Spleen (tissue), 11 donors: Measurements from ENCODE around the gene UAP1. TPM values are rescaled to one million over a fixed set of nuclear protein-coding genes. Genes with fewer than 3 reads are reported as not detected.

Source experiments
- DNase-seq: peaks from one replicate; pipeline ENCODE4 v3.0.0-alpha.2; 2020
- H3K27ac ChIP-seq, 8 donors: fragments of 200-600 bp; sonication (generic) in 7 of 8; 1 replicate in 4 of 8; 2 replicates in 4 of 8; pipeline versions ENCODE4 v1.5.0 to v1.8.0; 2016 to 2021; ENCODE audit warnings: inconsistent platforms in 4 of 8, mild to moderate bottlenecking in 4 of 8, moderate library complexity in 1 of 8
- H3K27me3 ChIP-seq, 7 donors: fragments of 200-600 bp; sonication (generic) in 6 of 7; replicated peaks in 1 of 7; 1 replicate in 4 of 7; 2 replicates in 3 of 7; pipeline versions ENCODE4 v1.5.0 to v1.8.0; 2016 to 2021; ENCODE audit warnings: inconsistent platforms in 3 of 7, mild to moderate bottlenecking in 1 of 7
- H3K36me3 ChIP-seq, 6 donors: fragments of 200-600 bp; sonication (generic) in 5 of 6; 1 replicate in 4 of 6; 2 replicates in 2 of 6; pipeline versions ENCODE4 v1.5.0 to v1.8.0; 2016 to 2021; ENCODE audit warnings: inconsistent platforms in 2 of 6
- H3K4me1 ChIP-seq, 6 donors: fragments of 200-600 bp; sonication (generic) in 5 of 6; 1 replicate in 3 of 6; 2 replicates in 3 of 6; pipeline versions ENCODE4 v1.5.0 to v1.8.0; 2016 to 2021; ENCODE audit warnings: inconsistent platforms in 3 of 6
- H3K4me3 ChIP-seq, 8 donors: fragments of 200-600 bp; sonication (generic) in 7 of 8; 1 replicate in 4 of 8; 2 replicates in 4 of 8; pipeline versions ENCODE4 v1.5.0 to v1.8.0; 2016 to 2021; ENCODE audit warnings: inconsistent platforms in 4 of 8, mild to moderate bottlenecking in 4 of 8, moderate library complexity in 2 of 8
- H3K9me3 ChIP-seq, 8 donors: fragments of 200-600 bp; sonication (generic) in 7 of 8; 1 replicate in 4 of 8; 2 replicates in 4 of 8; pipeline versions ENCODE4 v1.5.0 to v1.8.0; 2016 to 2021; ENCODE audit warnings: inconsistent platforms in 4 of 8
- POLR2A ChIP-seq, 3 donors: fragments of 450-650 bp; IDR thresholded peaks; one replicate each; pipeline ENCODE4 v1.5.1; 2017; ENCODE audit warnings: antibody characterized with exemption in 3 of 3, mild to moderate bottlenecking in 1 of 3
- POLR2AphosphoS5 ChIP-seq, 3 donors: sonication (generic); formaldehyde crosslinking; IDR thresholded peaks; one replicate each; pipeline ENCODE4 v1.5.1; 2017; ENCODE audit warnings: antibody characterized with exemption in 3 of 3
- WGBS, 5 donors: extraction: QIAGEN DNeasy Blood & Tissue Kit in 3 of 5; methylation state at CpG; one replicate each; pipeline versions ENCODE4 v1.1.5 to v1.1.7; 2013 to 2018; 5-methylcytosine and 5-hydroxymethylcytosine counted together
- intact Hi-C: fragments of 100-400 bp; cut with DNase I; formaldehyde crosslinking; loops from one replicate; pipeline ENCODE4 v1.15.0; 2023; ENCODE audit warnings: low total_unique reads
- polyA plus RNA-seq, 3 donors: library from polyadenylated mRNA; stranded (reverse); fragments of 200-250 nt; gene quantifications; one replicate each; pipeline ENCODE4 v1.2.1, GENCODE V29; 2013
- total RNA-seq, 7 donors: library from RNA; depleted of rRNA in 3 of 7; stranded (reverse); fragments of >200 nt in 3 of 7; fragmentation: NEBNext Ultra II Directional in 4 of 7; extraction: Animal tissue kit (Norgen Biotek cat#: 25700) in 4 of 7; gene quantifications; one replicate each; pipeline versions ENCODE4 v1.1.0 to v1.2.1, GENCODE V29; 2016 to 2021
- TF ChIP-seq, protein P1 (sequence below), 11 experiments: fragments of 200-600 bp in 7 of 11; fragments of 450-650 bp in 4 of 11; sonication (generic) in 4 of 11; IDR thresholded peaks in 8 of 11; conservative IDR thresholded peaks in 3 of 11; 1 replicate in 7 of 11; 2 replicates in 4 of 11; pipeline versions ENCODE4 v1.4.0 to v1.8.0; 2016 to 2021; ENCODE audit warnings: antibody characterized with exemption in 11 of 11, inconsistent platforms in 4 of 11, mild to moderate bottlenecking in 1 of 11
- donor health status: healthy with polysubstance abuse.
- donor health status: DM: no; HTN: no; CAD: no; lungs with moderate emphysema.
- donor health status: DM: no; HTN: no; CAD: no.
- donor health status: Bipolar disorder and iron deficiency.
- donor health status: healthy.
- donor health status: DM: no; HTN: no; CAD: no.
- donor health status: DM: yes; HTN: yes; CAD: no.

UAP1 gene
- total and polyA plus RNA-seq, 10 donors: 13.1 to 48.3 (median 21.2) TPM

DNA sequence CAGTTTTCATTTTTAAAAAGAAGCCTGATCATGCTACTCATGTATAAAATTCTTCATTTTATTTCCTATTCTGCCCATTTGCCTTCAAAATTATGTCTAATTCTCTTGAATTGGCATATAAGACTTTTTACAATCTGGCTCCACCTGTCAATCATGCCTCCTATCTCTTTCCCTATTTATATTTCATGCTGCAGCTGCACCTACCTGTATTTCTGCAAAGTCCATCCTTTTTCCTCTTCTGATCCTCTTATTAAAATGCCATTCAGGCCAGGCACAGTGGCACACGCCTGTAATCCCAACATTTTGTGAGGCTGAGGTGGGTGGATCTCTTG, 30.6 kb upstream of the UAP1 start:
- peaks cover 0 to 15% (median 2%) of the 10 kb centered on the region in 6 donors for H3K4me1 ChIP-seq
- no peaks in the 10 kb centered on the region for H3K27me3 ChIP-seq
- no peaks in the 10 kb centered on the region for H3K9me3 ChIP-seq
- TF ChIP-seq, protein P1, sequence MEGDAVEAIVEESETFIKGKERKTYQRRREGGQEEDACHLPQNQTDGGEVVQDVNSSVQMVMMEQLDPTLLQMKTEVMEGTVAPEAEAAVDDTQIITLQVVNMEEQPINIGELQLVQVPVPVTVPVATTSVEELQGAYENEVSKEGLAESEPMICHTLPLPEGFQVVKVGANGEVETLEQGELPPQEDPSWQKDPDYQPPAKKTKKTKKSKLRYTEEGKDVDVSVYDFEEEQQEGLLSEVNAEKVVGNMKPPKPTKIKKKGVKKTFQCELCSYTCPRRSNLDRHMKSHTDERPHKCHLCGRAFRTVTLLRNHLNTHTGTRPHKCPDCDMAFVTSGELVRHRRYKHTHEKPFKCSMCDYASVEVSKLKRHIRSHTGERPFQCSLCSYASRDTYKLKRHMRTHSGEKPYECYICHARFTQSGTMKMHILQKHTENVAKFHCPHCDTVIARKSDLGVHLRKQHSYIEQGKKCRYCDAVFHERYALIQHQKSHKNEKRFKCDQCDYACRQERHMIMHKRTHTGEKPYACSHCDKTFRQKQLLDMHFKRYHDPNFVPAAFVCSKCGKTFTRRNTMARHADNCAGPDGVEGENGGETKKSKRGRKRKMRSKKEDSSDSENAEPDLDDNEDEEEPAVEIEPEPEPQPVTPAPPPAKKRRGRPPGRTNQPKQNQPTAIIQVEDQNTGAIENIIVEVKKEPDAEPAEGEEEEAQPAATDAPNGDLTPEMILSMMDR (IDR thresholded peaks at IDR 0.05 in 8 of 11, conservative IDR thresholded peaks at IDR 0.05 in 3 of 11): no peak
- TF ChIP-seq POLR2A (IDR thresholded peaks at IDR 0.05): no peak
- no peak for TF ChIP-seq POLR2AphosphoS5 (IDR thresholded peaks at IDR 0.05)
- 88 to 100% (median 100%) methylated on average over 1 of the region's 1 CpG for WGBS, 5 donors
- no peak for DNase-seq
- H3K36me3 ChIP-seq: peaks cover 0 to 35% (median 7%) of the 10 kb centered on the region in 6 donors
- intact Hi-C loops: no loop called here
- peak overlapping the region in 2 of 8 donors; percentile 13 to 17 for H3K27ac ChIP-seq
- no peak overlapping the region for H3K4me3 ChIP-seq

DNA sequence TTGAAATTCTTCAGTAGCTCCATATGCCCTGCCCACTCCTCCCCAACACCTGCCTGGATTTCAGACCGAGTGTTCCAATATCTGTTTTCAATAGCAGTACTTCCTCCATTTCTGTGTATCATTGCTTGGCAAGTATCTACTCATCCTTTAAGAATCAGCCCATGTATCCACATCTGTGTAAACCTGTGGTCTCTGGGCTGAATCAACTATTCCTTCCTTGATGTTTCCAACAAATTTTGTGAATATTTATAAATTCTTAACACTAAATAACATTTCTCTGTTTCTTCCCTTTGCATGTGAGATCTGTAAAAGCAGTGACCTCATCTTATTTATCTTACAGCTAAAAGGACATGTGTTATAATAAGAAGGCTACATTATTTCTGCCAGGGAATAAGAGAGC, 26.0 kb upstream of the UAP1 start:
- H3K27ac ChIP-seq: no peak overlapping the region
- no peak for TF ChIP-seq POLR2A (IDR thresholded peaks at IDR 0.05)
- H3K4me1 ChIP-seq: peaks cover 0 to 7% (median 0%) of the 10 kb centered on the region in 6 donors
- H3K9me3 ChIP-seq: peaks cover 0 to 3% (median 0%) of the 10 kb centered on the region in 8 donors
- intact Hi-C loops: no loop called here
- WGBS, 5 donors: 72 to 90% (median 77%) methylated on average over 1 of the region's 1 CpG
- DNase-seq: no peak
- no peak overlapping the region for H3K4me3 ChIP-seq
- no peaks in the 10 kb centered on the region for H3K27me3 ChIP-seq
- H3K36me3 ChIP-seq: peaks cover 0 to 7% (median 0%) of the 10 kb centered on the region in 6 donors

DNA sequence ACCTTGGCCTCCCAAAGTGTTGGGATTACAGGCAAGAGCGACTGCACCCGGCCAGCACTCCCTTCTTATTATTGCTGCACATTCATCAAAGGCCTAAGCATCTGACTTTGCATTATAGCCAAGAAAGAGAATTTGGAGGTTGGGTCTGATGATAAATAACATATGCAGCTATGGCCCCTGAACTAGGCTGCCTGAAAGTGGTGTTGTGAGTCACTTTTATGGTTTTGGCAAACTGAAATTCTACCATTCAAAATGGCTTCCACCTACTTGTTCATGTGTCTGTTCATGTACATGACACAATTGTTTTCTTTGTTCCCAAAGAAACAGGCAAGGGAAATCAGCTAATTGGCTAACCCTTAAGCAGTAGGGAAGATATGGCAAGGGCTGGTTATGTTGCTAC, 25.0 kb upstream of the UAP1 start:
- intact Hi-C loops: no loop called here
- WGBS, 5 donors: 87 to 97% (median 96%) methylated on average over 2 of the region's 2 CpGs
- TF ChIP-seq POLR2A (IDR thresholded peaks at IDR 0.05): no peak
- no peak for TF ChIP-seq POLR2AphosphoS5 (IDR thresholded peaks at IDR 0.05)
- TF ChIP-seq, protein P1 (IDR thresholded peaks at IDR 0.05 in 8 of 11, conservative IDR thresholded peaks at IDR 0.05 in 3 of 11): no peak

DNA sequence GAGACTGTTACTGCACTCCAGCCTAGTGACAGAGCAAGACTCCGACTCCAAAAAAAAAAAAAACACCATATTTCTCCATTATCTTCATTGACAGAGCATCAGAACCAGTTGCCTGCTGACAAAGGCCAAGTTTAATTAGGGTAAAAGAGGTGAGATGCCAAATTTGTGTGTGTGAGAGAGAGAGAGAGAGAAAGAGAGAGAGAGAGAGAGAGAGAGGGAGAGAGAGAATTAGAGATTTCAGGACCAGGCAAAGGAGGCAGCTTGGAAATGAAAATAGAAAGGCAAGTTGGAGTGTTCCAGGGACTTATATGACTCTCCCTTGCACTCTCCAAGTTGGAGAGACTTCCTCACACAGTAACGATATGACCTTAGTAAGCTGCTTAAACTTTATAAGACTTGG, 24.3 kb upstream of the UAP1 start:
- no peak for DNase-seq
- H3K9me3 ChIP-seq: peaks cover 0 to 3% (median 0%) of the 10 kb centered on the region in 8 donors
- no peaks in the 10 kb centered on the region for H3K4me1 ChIP-seq
- no peaks in the 10 kb centered on the region for H3K36me3 ChIP-seq
- H3K27ac ChIP-seq: no peak overlapping the region
- no peak for TF ChIP-seq POLR2A (IDR thresholded peaks at IDR 0.05)
- TF ChIP-seq, protein P1 (IDR thresholded peaks at IDR 0.05 in 8 of 11, conservative IDR thresholded peaks at IDR 0.05 in 3 of 11): no peak
- TF ChIP-seq POLR2AphosphoS5 (IDR thresholded peaks at IDR 0.05): no peak
- no peaks in the 10 kb centered on the region for H3K27me3 ChIP-seq
- 78 to 87% (median 85%) methylated on average over 2 of the region's 2 CpGs for WGBS, 5 donors
- intact Hi-C loops: no loop called here
- no peak overlapping the region for H3K4me3 ChIP-seq

More for the DNA sequence above, 25.0 kb upstream of the UAP1 start:
- no peaks in the 10 kb centered on the region for H3K4me1 ChIP-seq
- H3K27ac ChIP-seq: no peak overlapping the region
- H3K9me3 ChIP-seq: peaks cover 0 to 3% (median 0%) of the 10 kb centered on the region in 8 donors
- DNase-seq: no peak
- no peaks in the 10 kb centered on the region for H3K27me3 ChIP-seq
- no peak overlapping the region for H3K4me3 ChIP-seq
- peaks cover 0 to under 1% (median 0%) of the 10 kb centered on the region in 6 donors for H3K36me3 ChIP-seq
